Nephron progenitor cell (in vitro differentiated cells): ENCODE data around the gene SPX.

ENCODE experiments used
- DNase-seq: peaks from one replicate; pipeline ENCODE4 v3.0.0; 2021
- H3K27ac Mint-ChIP-seq: 2 replicates; pipeline ENCODE4 v1.8.0; 2021; ENCODE audit warnings: mild to moderate bottlenecking, moderate library complexity, mixed read lengths
- H3K27me3 Mint-ChIP-seq: 2 replicates; pipeline ENCODE4 v1.8.0; 2021; ENCODE audit warnings: mild to moderate bottlenecking, low read depth, mixed read lengths; ENCODE audit not compliant: poor library complexity
- H3K36me3 Mint-ChIP-seq: 2 replicates; pipeline ENCODE4 v1.8.0; 2021; ENCODE audit warnings: low read depth, mixed read lengths
- H3K4me1 Mint-ChIP-seq: 2 replicates; pipeline ENCODE4 v1.8.0; 2021; ENCODE audit warnings: mixed read lengths
- H3K4me3 Mint-ChIP-seq: 2 replicates; pipeline ENCODE4 v1.8.0; 2021; ENCODE audit warnings: mild to moderate bottlenecking, moderate library complexity, mixed read lengths
- H3K9me3 Mint-ChIP-seq: 2 replicates; pipeline ENCODE4 v1.8.0; 2021; ENCODE audit warnings: mild to moderate bottlenecking, moderate library complexity, mixed read lengths
- TF ChIP-seq, protein P1 (sequence below): fragments of 200-600 bp; sonication (generic); IDR thresholded peaks from 2 replicates; pipeline ENCODE4 v1.5.0; 2021; ENCODE audit warnings: antibody characterized with exemption

The SPX gene

GRCh38 chr12:21507849-21508248 lies 18.2 kb upstream of the SPX start:
- no peak for DNase-seq
- Mint-ChIP-seq H3K4me1 (peaks cover 40% of the 10 kb centered on the region), H3K27ac (no peak overlapping the region), H3K27me3 (no peaks in the 10 kb centered on the region), H3K36me3 (peaks cover 19% of the 10 kb centered on the region), H3K9me3 (no peaks in the 10 kb centered on the region), H3K4me3 (no peak overlapping the region)
- TF ChIP-seq, protein P1, sequence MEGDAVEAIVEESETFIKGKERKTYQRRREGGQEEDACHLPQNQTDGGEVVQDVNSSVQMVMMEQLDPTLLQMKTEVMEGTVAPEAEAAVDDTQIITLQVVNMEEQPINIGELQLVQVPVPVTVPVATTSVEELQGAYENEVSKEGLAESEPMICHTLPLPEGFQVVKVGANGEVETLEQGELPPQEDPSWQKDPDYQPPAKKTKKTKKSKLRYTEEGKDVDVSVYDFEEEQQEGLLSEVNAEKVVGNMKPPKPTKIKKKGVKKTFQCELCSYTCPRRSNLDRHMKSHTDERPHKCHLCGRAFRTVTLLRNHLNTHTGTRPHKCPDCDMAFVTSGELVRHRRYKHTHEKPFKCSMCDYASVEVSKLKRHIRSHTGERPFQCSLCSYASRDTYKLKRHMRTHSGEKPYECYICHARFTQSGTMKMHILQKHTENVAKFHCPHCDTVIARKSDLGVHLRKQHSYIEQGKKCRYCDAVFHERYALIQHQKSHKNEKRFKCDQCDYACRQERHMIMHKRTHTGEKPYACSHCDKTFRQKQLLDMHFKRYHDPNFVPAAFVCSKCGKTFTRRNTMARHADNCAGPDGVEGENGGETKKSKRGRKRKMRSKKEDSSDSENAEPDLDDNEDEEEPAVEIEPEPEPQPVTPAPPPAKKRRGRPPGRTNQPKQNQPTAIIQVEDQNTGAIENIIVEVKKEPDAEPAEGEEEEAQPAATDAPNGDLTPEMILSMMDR = no peak

- H3K4me1 Mint-ChIP-seq = peaks cover 24% of the 10 kb centered on the region
- H3K27ac Mint-ChIP-seq = no peak overlapping the region
- no peak overlapping the region for H3K4me3 Mint-ChIP-seq
- TF ChIP-seq, protein P1 = no peak
- DNase-seq = no peak
- H3K27me3 Mint-ChIP-seq = no peaks in the 10 kb centered on the region
- peaks cover 26% of the 10 kb centered on the region for H3K36me3 Mint-ChIP-seq
- no peaks in the 10 kb centered on the region for H3K9me3 Mint-ChIP-seq
Measured at GRCh38 chr12:21509768-21510167, 16.3 kb upstream of the SPX start.

- Mint-ChIP-seq H3K9me3 (no peaks in the 10 kb centered on the region), H3K27ac (no peak overlapping the region), H3K4me1 (peaks cover 7% of the 10 kb centered on the region), H3K36me3 (peaks cover 8% of the 10 kb centered on the region), H3K27me3 (no peaks in the 10 kb centered on the region), H3K4me3 (no peak overlapping the region)
- TF ChIP-seq, protein P1 = no peak
- no peak for DNase-seq
Measured at GRCh38 chr12:21516281-21516680, 9.8 kb upstream of the SPX start.

DNA sequence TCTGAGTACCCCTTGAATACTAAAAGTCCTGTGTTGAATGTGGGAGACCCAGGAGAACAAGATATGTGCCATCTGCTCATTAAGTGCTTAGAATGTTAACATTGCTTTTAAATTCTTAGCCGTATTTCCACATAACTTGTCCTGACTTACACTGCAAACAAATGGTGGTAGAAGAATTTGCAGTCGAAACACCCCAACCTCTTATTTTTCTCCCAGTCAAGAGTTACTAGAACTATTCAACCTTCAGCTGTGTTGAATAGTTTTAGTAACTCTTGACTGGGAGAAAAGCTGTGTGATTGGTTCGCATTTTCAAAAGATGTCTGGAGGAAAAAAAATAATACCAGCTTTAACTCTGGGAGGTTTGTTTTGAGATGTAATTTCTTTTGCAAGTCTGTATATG lies 7.6 kb upstream of the SPX start:
- Mint-ChIP-seq H3K36me3 (peaks cover 6% of the 10 kb centered on the region), H3K9me3 (no peaks in the 10 kb centered on the region), H3K27me3 (no peaks in the 10 kb centered on the region), H3K27ac (no peak overlapping the region), H3K4me1 (no peaks in the 10 kb centered on the region), H3K4me3 (no peak overlapping the region)
- TF ChIP-seq, protein P1 = no peak
- no peak for DNase-seq

GRCh38 chr12:21521541-21521940 lies 4.6 kb upstream of the SPX start:
- Mint-ChIP-seq H3K4me1 (peaks cover 5% of the 10 kb centered on the region), H3K27ac (no peak overlapping the region), H3K27me3 (no peaks in the 10 kb centered on the region), H3K9me3 (peaks cover 10% of the 10 kb centered on the region), H3K36me3 (no peaks in the 10 kb centered on the region), H3K4me3 (no peak overlapping the region)
- TF ChIP-seq, protein P1 = no peak
- DNase-seq = no peak

DNA sequence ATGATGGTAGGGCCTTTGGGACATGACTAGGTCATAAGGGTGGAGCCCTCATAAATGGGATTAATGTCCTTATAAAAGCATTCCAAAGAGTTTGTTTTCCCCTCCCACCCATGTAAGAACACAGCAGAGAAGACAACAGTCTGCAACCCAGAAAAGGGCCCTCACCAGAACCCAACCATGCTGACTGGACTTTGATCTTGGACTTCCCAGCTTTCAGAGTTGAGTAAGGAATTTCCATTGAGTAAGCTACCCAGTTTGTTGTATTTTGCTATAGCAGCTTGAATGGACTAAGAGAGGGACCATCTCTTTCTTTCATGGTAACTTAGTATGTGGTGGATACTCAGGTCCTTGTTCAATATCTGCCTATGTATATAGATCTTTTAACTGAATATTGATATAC lies 2.9 kb upstream of the SPX start:
- Mint-ChIP-seq H3K36me3 (no peaks in the 10 kb centered on the region), H3K9me3 (peaks cover 10% of the 10 kb centered on the region), H3K27ac (no peak overlapping the region), H3K4me3 (no peak overlapping the region), H3K27me3 (peaks cover 7% of the 10 kb centered on the region), H3K4me1 (peaks cover 12% of the 10 kb centered on the region)
- DNase-seq = no peak
- TF ChIP-seq, protein P1 = no peak
